ELF-1 (cell line): Measurements from ENCODE around the gene CALHM6.

Source experiments
- DNase-seq: peaks from one replicate; pipeline ENCODE4 v3.0.0-alpha.2; 2016; ENCODE audit warnings: low read depth, low spot score

CALHM6 gene

GRCh38 chr6:116461331-116461931 is at the start of gene CALHM6:
CALHM6 (plus strand) TSS chr6:116461375; CDS start chr6:116461930, 555 bp downstream.
- no peak for DNase-seq

- no peak for DNase-seq
Observed at GRCh38 chr6:116412270-116412669, 48.9 kb upstream of the CALHM6 start.

GRCh38 chr6:116413357-116413756 is 47.8 kb upstream of the CALHM6 start:
- no peak for DNase-seq

GRCh38 chr6:116417661-116418060 is 43.5 kb upstream of the CALHM6 start:
- DNase-seq, result no peak

- no peak for DNase-seq
Observed at GRCh38 chr6:116419069-116419786, 41.9 kb upstream of the CALHM6 start.

GRCh38 chr6:116420341-116420740 is 40.8 kb upstream of the CALHM6 start:
- DNase-seq, result no peak

GRCh38 chr6:116422238-116422637 is 38.9 kb upstream of the CALHM6 start:
- no peak for DNase-seq

- no peak for DNase-seq
Observed at GRCh38 chr6:116424001-116424400, 37.2 kb upstream of the CALHM6 start.

- DNase-seq, result no peak
Observed at GRCh38 chr6:116426551-116426950, 34.6 kb upstream of the CALHM6 start.

- DNase-seq, result no peak
Observed at GRCh38 chr6:116429111-116429510, 32.1 kb upstream of the CALHM6 start.

GRCh38 chr6:116430860-116431259 is 30.3 kb upstream of the CALHM6 start:
- no peak for DNase-seq

GRCh38 chr6:116431964-116432595 is 29.1 kb upstream of the CALHM6 start:
- no peak for DNase-seq

- DNase-seq, result no peak
Observed at GRCh38 chr6:116433206-116433712, 27.9 kb upstream of the CALHM6 start.

GRCh38 chr6:116434056-116434725 is 27.0 kb upstream of the CALHM6 start:
- no peak for DNase-seq

GRCh38 chr6:116436586-116436985 is 24.6 kb upstream of the CALHM6 start:
- DNase-seq, result peak; percentile 4

GRCh38 chr6:116437656-116438055 is 23.5 kb upstream of the CALHM6 start:
- no peak for DNase-seq

GRCh38 chr6:116438590-116439448 is 22.4 kb upstream of the CALHM6 start:
- no peak for DNase-seq

GRCh38 chr6:116439522-116440051 is 21.6 kb upstream of the CALHM6 start:
- DNase-seq, result no peak

- DNase-seq, result no peak
Observed at GRCh38 chr6:116443105-116443504, 18.1 kb upstream of the CALHM6 start.

GRCh38 chr6:116444092-116444491 is 17.1 kb upstream of the CALHM6 start:
- no peak for DNase-seq

- DNase-seq, result no peak
Observed at GRCh38 chr6:116444575-116444974, 16.6 kb upstream of the CALHM6 start.
